HCT116 (cell line): ENCODE measurements around the gene TMEM123. TPM values are rescaled to one million over a fixed set of nuclear protein-coding genes. Genes with fewer than 3 reads are reported as not detected.

Experiments
- ATAC-seq: fragments of 200-7000 bp; cut with Tn5 transposase; 2 replicates; pipeline ENCODE4 v1.9.1; 2020; ENCODE audit warnings: mild to moderate bottlenecking, moderate library complexity
- BruUV-seq: library from RNA; stranded (reverse); fragments of 400-500 nt; replicated peaks from 2 replicates; lab custom pipeline; 2021; lab: Mats Ljungman, UMichigan
- CTCF ChIA-PET: fragments of 300-600 bp; sonication (Branson Sonifier 250); formaldehyde crosslinking; loops from one replicate; lab custom pipeline; 2021; ENCODE audit warnings: antibody characterized with exemption; lab: Charles Lee
- POLR2A ChIA-PET: fragments of 300-600, 350-600 bp; sonication (Branson Sonifier 250); formaldehyde crosslinking; loops from one replicate; lab custom pipeline; 2021; ENCODE audit warnings: antibody characterized with exemption; lab: Charles Lee
- RAD21 ChIA-PET, 2 experiments: fragments of 300-600 bp; sonication (Branson Sonifier 250); formaldehyde crosslinking; loops; one replicate each; lab custom pipeline; 2023; ENCODE audit warnings: low total read pairs in 2 of 2; ENCODE audit not compliant: uncharacterized antibody in 2 of 2, unreplicated experiment in 2 of 2, low non-redundant PET in 1 of 2; lab: Charles Lee
- DNase-seq: peaks from one replicate; pipeline ENCODE4 v3.0.0-alpha.2; 2010; ENCODE audit warnings: low read depth, low spot score
- H2AFZ ChIP-seq: fragments of 200-600 bp; shearing (Covaris generic), sonication (generic); 2 replicates; pipeline ENCODE4 v1.6.1; 2017; ENCODE audit warnings: low read depth, mixed run types, mixed read lengths, antibody characterized with exemption, low read length; ENCODE audit not compliant: poor library complexity, severe bottlenecking
- H3K27ac ChIP-seq: 2 replicates; pipeline ENCODE4 v1.5.1; 2012; ENCODE audit warnings: low read depth, low read length
- H3K27me3 ChIP-seq: fragments of 200-600 bp; sonication (generic); 2 replicates; pipeline ENCODE4 v1.6.1; 2016; ENCODE audit warnings: mixed run types, low read length, mixed read lengths; ENCODE audit not compliant: insufficient read depth
- H3K36me3 ChIP-seq, 2 experiments: fragments of 200-500 bp in 1 of 2; fragments of 200-600 bp in 1 of 2; sonication (Bioruptor generic) in 1 of 2; sonication (generic) in 1 of 2; 2 replicates each; pipeline versions ENCODE4 v1.5.1 to v1.6.1; 2014 to 2016; ENCODE audit warnings: low read length in 2 of 2, inconsistent platforms in 1 of 2, mixed read lengths in 1 of 2, mixed run types in 1 of 2; ENCODE audit not compliant: insufficient read depth in 2 of 2, control insufficient read depth in 1 of 2
- H3K4me1 ChIP-seq, 2 experiments: fragments of 200-600 bp in 1 of 2; sonication (generic) in 1 of 2; 2 replicates each; pipeline versions ENCODE4 v1.5.1 to v1.6.1; 2012 to 2017; ENCODE audit warnings: low read length in 2 of 2, inconsistent platforms in 1 of 2, mild to moderate bottlenecking in 1 of 2, mixed read lengths in 1 of 2, mixed run types in 1 of 2, moderate library complexity in 1 of 2; ENCODE audit not compliant: insufficient read depth in 2 of 2, control insufficient read depth in 1 of 2
- H3K4me2 ChIP-seq: fragments of 200-600 bp; sonication (generic); 2 replicates; pipeline ENCODE4 v1.6.1; 2017; ENCODE audit warnings: mixed run types, low read length, mixed read lengths
- H3K4me3 ChIP-seq, 2 experiments: fragments of 200-600 bp in 1 of 2; sonication (generic) in 1 of 2; replicated peaks in 1 of 2; 2 replicates each; pipeline ENCODE4 v1.5.1; 2011 to 2016; ENCODE audit warnings: low read length in 2 of 2, control low read depth in 1 of 2, low read depth in 1 of 2, mild to moderate bottlenecking in 1 of 2, mixed read lengths in 1 of 2, mixed run types in 1 of 2
- H3K79me2 ChIP-seq: fragments of 200-600 bp; sonication (generic); 2 replicates; pipeline ENCODE4 v1.6.1; 2017; ENCODE audit warnings: mild to moderate bottlenecking, mixed run types, low read length, moderate library complexity, mixed read lengths; ENCODE audit not compliant: insufficient read depth
- H3K9ac ChIP-seq: fragments of 200-600 bp; sonication (generic); 2 replicates; pipeline ENCODE4 v1.6.1; 2016; ENCODE audit warnings: low read length, mixed read lengths
- H3K9me2 ChIP-seq: fragments of 200-600 bp; sonication (generic), shearing (Covaris generic); 2 replicates; pipeline ENCODE4 v1.6.1; 2017; ENCODE audit warnings: mixed run types, mild to moderate bottlenecking, moderate library complexity; ENCODE audit not compliant: insufficient read depth
- H3K9me3 ChIP-seq, 2 experiments: fragments of 200-500 bp in 1 of 2; fragments of 200-600 bp in 1 of 2; sonication (Bioruptor generic) in 1 of 2; sonication (generic) in 1 of 2; 2 replicates each; pipeline ENCODE4 v1.6.1; 2014 to 2017; ENCODE audit warnings: low read length in 2 of 2, mixed read lengths in 2 of 2, inconsistent platforms in 1 of 2, low read depth in 1 of 2, mild to moderate bottlenecking in 1 of 2, mixed run types in 1 of 2, moderate library complexity in 1 of 2; ENCODE audit not compliant: control insufficient read depth in 1 of 2, insufficient read depth in 1 of 2
- H4K20me1 ChIP-seq: fragments of 200-600 bp; sonication (generic), shearing (Covaris generic); 2 replicates; pipeline ENCODE4 v1.6.1; 2017; ENCODE audit warnings: mixed run types, mild to moderate bottlenecking, moderate library complexity; ENCODE audit not compliant: insufficient read depth
- CBX3 ChIP-seq: IDR thresholded peaks from 2 replicates; pipeline ENCODE4 v1.6.1; 2012; ENCODE audit warnings: low read depth
- EGR1 ChIP-seq: IDR thresholded peaks from 2 replicates; pipeline ENCODE4 v1.6.1; 2012; ENCODE audit warnings: low read depth
- ELF1 ChIP-seq: IDR thresholded peaks from 2 replicates; pipeline ENCODE4 v1.6.1; 2012; ENCODE audit warnings: low read depth, borderline replicate concordance
- EZH2 ChIP-seq: fragments of 200-600 bp; sonication (generic); IDR thresholded peaks from 2 replicates; pipeline ENCODE4 v1.6.1; 2017; ENCODE audit warnings: antibody characterized with exemption, mixed run types
- EZH2phosphoT487 ChIP-seq: fragments of 200-600 bp; IDR thresholded peaks from 2 replicates; pipeline ENCODE4 v1.6.1; 2018; ENCODE audit warnings: antibody characterized with exemption, borderline replicate concordance
- FOSL1 ChIP-seq: IDR thresholded peaks from 2 replicates; pipeline ENCODE4 v1.6.1; 2012; ENCODE audit warnings: low read depth
- JUND ChIP-seq: IDR thresholded peaks from 2 replicates; pipeline ENCODE4 v1.6.1; 2012
- POLR2A ChIP-seq: IDR thresholded peaks from 2 replicates; pipeline ENCODE4 v1.7.0; 2011; ENCODE audit warnings: borderline replicate concordance; ENCODE audit not compliant: insufficient read depth, insufficient read length; ENCODE audit errors: extremely low read depth
- POLR2AphosphoS5 ChIP-seq: IDR thresholded peaks from 2 replicates; pipeline ENCODE4 v1.6.1; 2011; ENCODE audit warnings: mild to moderate bottlenecking, low read depth, low read length, moderate library complexity
- RAD21 ChIP-seq: IDR thresholded peaks from 2 replicates; pipeline ENCODE4 v1.6.1; 2012; ENCODE audit warnings: low read depth, mild to moderate bottlenecking
- REST ChIP-seq: IDR thresholded peaks from 2 replicates; pipeline ENCODE4 v1.6.1; 2012; ENCODE audit warnings: low read depth
- SIN3A ChIP-seq: IDR thresholded peaks from 2 replicates; pipeline ENCODE4 v1.6.1; 2012; ENCODE audit warnings: low read depth
- SP1 ChIP-seq: IDR thresholded peaks from 2 replicates; pipeline ENCODE4 v1.6.1; 2012; ENCODE audit warnings: low read depth
- SRF ChIP-seq: IDR thresholded peaks from 2 replicates; pipeline ENCODE4 v1.6.1; 2012; ENCODE audit warnings: low read depth
- TCF7L2 ChIP-seq: IDR thresholded peaks from 2 replicates; pipeline ENCODE4 v1.7.0; 2011; ENCODE audit warnings: borderline replicate concordance, inconsistent platforms; ENCODE audit not compliant: insufficient read depth, insufficient read length; ENCODE audit errors: extremely low read depth
- YY1 ChIP-seq: IDR thresholded peaks from 2 replicates; pipeline ENCODE4 v1.6.1; 2011; ENCODE audit warnings: low read length, low read depth, moderate library complexity, mild to moderate bottlenecking; ENCODE audit not compliant: insufficient replicate concordance; ENCODE audit errors: extremely low read depth
- ZNF274 ChIP-seq: fragments of 200-500 bp; sonication (Bioruptor generic); IDR thresholded peaks from 2 replicates; pipeline ENCODE4 v1.6.1; 2014; ENCODE audit warnings: mild to moderate bottlenecking, low read depth, low read length, inconsistent platforms
- intact Hi-C: fragments of 100-400 bp; cut with micrococcal nuclease; formaldehyde crosslinking; loops from 2 replicates; pipeline ENCODE4 v1.10.0; 2022
- total RNA-seq: library from RNA; stranded (reverse); gene quantifications from one replicate; pipeline ENCODE4 v1.2.1, GENCODE V29; 2021; ENCODE audit not compliant: unreplicated experiment
- TF ChIP-seq, protein P1 (sequence below), 3 experiments: fragments of 200-600 bp in 1 of 3; sonication (generic) in 1 of 3; IDR thresholded peaks in 2 of 3; conservative IDR thresholded peaks in 1 of 3; 2 replicates each; pipeline ENCODE4 v1.5.1; 2012 to 2017; ENCODE audit warnings: low read depth in 2 of 3, low read length in 2 of 3, antibody characterized with exemption in 1 of 3, borderline replicate concordance in 1 of 3, control low read depth in 1 of 3, mild to moderate bottlenecking in 1 of 3, mixed read lengths in 1 of 3, mixed run types in 1 of 3, moderate library complexity in 1 of 3; ENCODE audit not compliant: insufficient read depth in 1 of 3
- TF ChIP-seq, protein P2 (sequence below): IDR thresholded peaks from 2 replicates; pipeline ENCODE4 v1.6.1; 2012
- TF ChIP-seq, protein P3 (sequence below): IDR thresholded peaks from 2 replicates; pipeline ENCODE4 v1.6.1; 2012

TMEM123 gene
- total RNA-seq, 1 experiment from 2014 or later, result 217 TPM

DNA sequence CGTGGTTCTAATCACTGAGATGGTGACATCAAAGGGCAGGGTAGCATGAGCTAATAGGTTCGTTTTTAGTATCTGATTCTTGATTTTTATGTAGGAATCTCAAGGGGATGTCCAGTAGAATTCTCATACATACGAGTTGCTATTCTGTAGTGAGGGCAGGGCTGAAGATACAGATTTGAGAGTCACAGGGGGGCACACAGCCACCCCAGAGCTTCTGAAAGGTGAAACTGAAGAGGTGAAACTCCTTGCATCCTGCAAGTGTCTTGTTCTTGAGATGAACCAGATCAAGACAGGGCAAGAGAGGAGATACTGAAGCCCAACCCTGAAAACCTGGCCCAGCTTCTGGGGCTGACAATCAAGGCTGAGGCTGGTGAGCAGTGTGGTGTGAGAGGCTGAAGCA is 35.6 kb upstream of the TMEM123 start:
- DNase-seq (no peak), ATAC-seq (no peak)
- no TSS peak for BruUV-seq
- H3K27me3 ChIP-seq, result no peaks in the 10 kb centered on the region
- no peaks in the 10 kb centered on the region for H4K20me1 ChIP-seq
- ChIA-PET POLR2A (no interaction called here), RAD21 (no interaction called here), CTCF (interaction anchor here (1.2 kb wide), 1 partner anchor 124 kb away, joined by 4 read pairs; no protein-coding TSS in a partner anchor)
- TF ChIP-seq POLR2AphosphoS5, result no peak
- no peak for TF ChIP-seq EGR1
- TF ChIP-seq, protein P1, sequence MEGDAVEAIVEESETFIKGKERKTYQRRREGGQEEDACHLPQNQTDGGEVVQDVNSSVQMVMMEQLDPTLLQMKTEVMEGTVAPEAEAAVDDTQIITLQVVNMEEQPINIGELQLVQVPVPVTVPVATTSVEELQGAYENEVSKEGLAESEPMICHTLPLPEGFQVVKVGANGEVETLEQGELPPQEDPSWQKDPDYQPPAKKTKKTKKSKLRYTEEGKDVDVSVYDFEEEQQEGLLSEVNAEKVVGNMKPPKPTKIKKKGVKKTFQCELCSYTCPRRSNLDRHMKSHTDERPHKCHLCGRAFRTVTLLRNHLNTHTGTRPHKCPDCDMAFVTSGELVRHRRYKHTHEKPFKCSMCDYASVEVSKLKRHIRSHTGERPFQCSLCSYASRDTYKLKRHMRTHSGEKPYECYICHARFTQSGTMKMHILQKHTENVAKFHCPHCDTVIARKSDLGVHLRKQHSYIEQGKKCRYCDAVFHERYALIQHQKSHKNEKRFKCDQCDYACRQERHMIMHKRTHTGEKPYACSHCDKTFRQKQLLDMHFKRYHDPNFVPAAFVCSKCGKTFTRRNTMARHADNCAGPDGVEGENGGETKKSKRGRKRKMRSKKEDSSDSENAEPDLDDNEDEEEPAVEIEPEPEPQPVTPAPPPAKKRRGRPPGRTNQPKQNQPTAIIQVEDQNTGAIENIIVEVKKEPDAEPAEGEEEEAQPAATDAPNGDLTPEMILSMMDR (IDR thresholded peaks at IDR 0.05 in 2 of 3, conservative IDR thresholded peaks at IDR 0.05 in 1 of 3; ENCODE audit: borderline replicate concordance in 1 of 3, insufficient read depth in 1 of 3, low read depth in 2 of 3, low read length in 2 of 3), result no peak
- TF ChIP-seq FOSL1, result no peak
- no peak for TF ChIP-seq SP1
- no peak for TF ChIP-seq ELF1
- no peak for TF ChIP-seq SIN3A
- TF ChIP-seq YY1, result no peak
- no peak for TF ChIP-seq TCF7L2
- TF ChIP-seq POLR2A, result no peak
- no peak for TF ChIP-seq EZH2phosphoT487
- no peak for TF ChIP-seq EZH2
- no peak for TF ChIP-seq REST
- TF ChIP-seq ZNF274, result no peak
- no peak for TF ChIP-seq CBX3
- TF ChIP-seq, protein P2, sequence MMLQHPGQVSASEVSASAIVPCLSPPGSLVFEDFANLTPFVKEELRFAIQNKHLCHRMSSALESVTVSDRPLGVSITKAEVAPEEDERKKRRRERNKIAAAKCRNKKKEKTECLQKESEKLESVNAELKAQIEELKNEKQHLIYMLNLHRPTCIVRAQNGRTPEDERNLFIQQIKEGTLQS, result no peak
- TF ChIP-seq, protein P3, sequence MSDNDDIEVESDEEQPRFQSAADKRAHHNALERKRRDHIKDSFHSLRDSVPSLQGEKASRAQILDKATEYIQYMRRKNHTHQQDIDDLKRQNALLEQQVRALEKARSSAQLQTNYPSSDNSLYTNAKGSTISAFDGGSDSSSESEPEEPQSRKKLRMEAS, result no peak
- TF ChIP-seq RAD21, result no peak
- no peak for TF ChIP-seq JUND
- no peak for TF ChIP-seq SRF
- no peak overlapping the region for H3K4me3 ChIP-seq
- H3K36me3 ChIP-seq, result no peaks in the 10 kb centered on the region
- no peaks in the 10 kb centered on the region; a peak in 1 of 4 replicates for H3K4me1 ChIP-seq
- no peaks in the 10 kb centered on the region for H3K9me3 ChIP-seq
- H2AFZ ChIP-seq, result peak overlapping the region; percentile 10
- intact Hi-C loops, result no loop called here
- H3K79me2 ChIP-seq, result no peaks in the 10 kb centered on the region
- H3K4me2 ChIP-seq, result no peak overlapping the region
- H3K9me2 ChIP-seq, result no peaks in the 10 kb centered on the region
- no peak overlapping the region for H3K9ac ChIP-seq
- no peak overlapping the region for H3K27ac ChIP-seq
